Sigmoid colon (tissue), 4 donors: ENCODE measurements around the gene COL28A1.

Experiments
- EP300 ChIP-seq, 4 donors: sonication (generic); formaldehyde crosslinking; IDR thresholded peaks; one replicate each; pipeline ENCODE4 v1.6.1; 2017; ENCODE audit warnings: antibody characterized with exemption in 4 of 4
- POLR2A ChIP-seq, 2 donors: fragments of 450-650 bp; IDR thresholded peaks; one replicate each; pipeline ENCODE4 v1.6.1; 2016; ENCODE audit warnings: antibody characterized with exemption in 2 of 2, mild to moderate bottlenecking in 2 of 2, moderate library complexity in 2 of 2
- POLR2AphosphoS5 ChIP-seq, 4 donors: sonication (generic); formaldehyde crosslinking; IDR thresholded peaks; one replicate each; pipeline ENCODE4 v1.6.1; 2017; ENCODE audit warnings: antibody characterized with exemption in 4 of 4
- TF ChIP-seq, protein P1 (sequence below), 4 experiments: fragments of 450-650 bp in 3 of 4; fragments of 200-600 bp in 1 of 4; IDR thresholded peaks; one replicate each; pipeline ENCODE4 v1.5.1; 2016 to 2019; ENCODE audit warnings: antibody characterized with exemption in 4 of 4, mild to moderate bottlenecking in 3 of 4, moderate library complexity in 2 of 4

- TF ChIP-seq POLR2AphosphoS5 (IDR thresholded peaks at IDR 0.05), result no peak
- TF ChIP-seq POLR2A (IDR thresholded peaks at IDR 0.05), result no peak
- TF ChIP-seq, protein P1, sequence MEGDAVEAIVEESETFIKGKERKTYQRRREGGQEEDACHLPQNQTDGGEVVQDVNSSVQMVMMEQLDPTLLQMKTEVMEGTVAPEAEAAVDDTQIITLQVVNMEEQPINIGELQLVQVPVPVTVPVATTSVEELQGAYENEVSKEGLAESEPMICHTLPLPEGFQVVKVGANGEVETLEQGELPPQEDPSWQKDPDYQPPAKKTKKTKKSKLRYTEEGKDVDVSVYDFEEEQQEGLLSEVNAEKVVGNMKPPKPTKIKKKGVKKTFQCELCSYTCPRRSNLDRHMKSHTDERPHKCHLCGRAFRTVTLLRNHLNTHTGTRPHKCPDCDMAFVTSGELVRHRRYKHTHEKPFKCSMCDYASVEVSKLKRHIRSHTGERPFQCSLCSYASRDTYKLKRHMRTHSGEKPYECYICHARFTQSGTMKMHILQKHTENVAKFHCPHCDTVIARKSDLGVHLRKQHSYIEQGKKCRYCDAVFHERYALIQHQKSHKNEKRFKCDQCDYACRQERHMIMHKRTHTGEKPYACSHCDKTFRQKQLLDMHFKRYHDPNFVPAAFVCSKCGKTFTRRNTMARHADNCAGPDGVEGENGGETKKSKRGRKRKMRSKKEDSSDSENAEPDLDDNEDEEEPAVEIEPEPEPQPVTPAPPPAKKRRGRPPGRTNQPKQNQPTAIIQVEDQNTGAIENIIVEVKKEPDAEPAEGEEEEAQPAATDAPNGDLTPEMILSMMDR (IDR thresholded peaks at IDR 0.05), result no peak
- TF ChIP-seq EP300 (IDR thresholded peaks at IDR 0.05), result no peak
Observed at GRCh38 chr7:7495171-7495570, 40.5 kb downstream of the COL28A1 start.
